ENCODE results near the gene YPEL1. TPM values are rescaled to one million over a fixed set of nuclear protein-coding genes. Genes with fewer than 3 reads are reported as not detected.

Gene YPEL1
- total RNA-seq, 2 experiments from 2014 or later = 18.2 to 18.8 TPM

DNA sequence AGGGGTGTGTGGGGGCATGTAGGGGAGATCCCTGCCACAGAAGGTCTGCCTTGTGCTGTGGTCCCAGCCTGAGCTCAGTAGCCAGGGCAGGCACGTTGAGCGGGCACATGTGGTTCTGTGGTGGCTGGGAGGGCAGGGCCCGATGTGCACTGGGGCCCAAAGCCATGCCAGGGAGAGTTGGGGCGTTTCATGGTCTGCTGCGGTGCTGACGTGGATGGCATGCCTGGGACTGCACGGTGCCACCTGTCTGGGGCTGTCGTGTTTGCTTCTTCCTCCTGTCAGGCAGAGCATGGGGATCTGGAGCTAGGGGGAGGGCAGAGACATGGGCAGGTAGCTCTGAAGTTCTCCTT, 50.5 kb downstream of the YPEL1 start:
- ChIA-PET CTCF (ENCODE audit: unreplicated experiment) (no interaction called here), POLR2A (interaction anchor here (0.6 kb wide), 1 partner anchor 12 kb away, joined by 3 read pairs; no protein-coding TSS in a partner anchor)
- intact Hi-C loops (cut with micrococcal nuclease; ENCODE audit: unreplicated experiment) = no loop called here
- no peak for DNase-seq (ENCODE audit: low spot score)
- Histone ChIP-seq H3K27ac (ENCODE audit: low read depth, low read length, poor library complexity, severe bottlenecking) (no peak overlapping the region), H3K9me2 (ENCODE audit: insufficient read depth, low read length) (no peaks in the 10 kb centered on the region), H3K4me1 (ENCODE audit: insufficient read depth, low read length, poor library complexity, severe bottlenecking) (no peaks in the 10 kb centered on the region), H3K36me3 (ENCODE audit: insufficient read depth, low read length) (peaks cover 83% of the 10 kb centered on the region), H3K9me3 (ENCODE audit: low read length) (no peaks in the 10 kb centered on the region), H2AFZ (ENCODE audit: low read length) (no peak overlapping the region), H4K20me1 (ENCODE audit: insufficient read depth, low read length) (no peaks in the 10 kb centered on the region), H3K79me2 (ENCODE audit: insufficient read depth, low read depth, low read length) (no peaks in the 10 kb centered on the region), H3K4me3 (ENCODE audit: low read depth, low read length, poor library complexity, severe bottlenecking) (no peak overlapping the region), H3K4me2 (ENCODE audit: low read length) (no peak overlapping the region)
- no TSS peak for BruUV-seq (replicated peaks)
- TF ChIP-seq, protein P1, sequence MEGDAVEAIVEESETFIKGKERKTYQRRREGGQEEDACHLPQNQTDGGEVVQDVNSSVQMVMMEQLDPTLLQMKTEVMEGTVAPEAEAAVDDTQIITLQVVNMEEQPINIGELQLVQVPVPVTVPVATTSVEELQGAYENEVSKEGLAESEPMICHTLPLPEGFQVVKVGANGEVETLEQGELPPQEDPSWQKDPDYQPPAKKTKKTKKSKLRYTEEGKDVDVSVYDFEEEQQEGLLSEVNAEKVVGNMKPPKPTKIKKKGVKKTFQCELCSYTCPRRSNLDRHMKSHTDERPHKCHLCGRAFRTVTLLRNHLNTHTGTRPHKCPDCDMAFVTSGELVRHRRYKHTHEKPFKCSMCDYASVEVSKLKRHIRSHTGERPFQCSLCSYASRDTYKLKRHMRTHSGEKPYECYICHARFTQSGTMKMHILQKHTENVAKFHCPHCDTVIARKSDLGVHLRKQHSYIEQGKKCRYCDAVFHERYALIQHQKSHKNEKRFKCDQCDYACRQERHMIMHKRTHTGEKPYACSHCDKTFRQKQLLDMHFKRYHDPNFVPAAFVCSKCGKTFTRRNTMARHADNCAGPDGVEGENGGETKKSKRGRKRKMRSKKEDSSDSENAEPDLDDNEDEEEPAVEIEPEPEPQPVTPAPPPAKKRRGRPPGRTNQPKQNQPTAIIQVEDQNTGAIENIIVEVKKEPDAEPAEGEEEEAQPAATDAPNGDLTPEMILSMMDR (conservative IDR thresholded peaks at IDR 0.05; ENCODE audit: low read length) = no peak
- TF ChIP-seq EZH2phosphoT487 (IDR thresholded peaks at IDR 0.05; ENCODE audit: borderline replicate concordance, low read depth, low read length) = no peak

DNA sequence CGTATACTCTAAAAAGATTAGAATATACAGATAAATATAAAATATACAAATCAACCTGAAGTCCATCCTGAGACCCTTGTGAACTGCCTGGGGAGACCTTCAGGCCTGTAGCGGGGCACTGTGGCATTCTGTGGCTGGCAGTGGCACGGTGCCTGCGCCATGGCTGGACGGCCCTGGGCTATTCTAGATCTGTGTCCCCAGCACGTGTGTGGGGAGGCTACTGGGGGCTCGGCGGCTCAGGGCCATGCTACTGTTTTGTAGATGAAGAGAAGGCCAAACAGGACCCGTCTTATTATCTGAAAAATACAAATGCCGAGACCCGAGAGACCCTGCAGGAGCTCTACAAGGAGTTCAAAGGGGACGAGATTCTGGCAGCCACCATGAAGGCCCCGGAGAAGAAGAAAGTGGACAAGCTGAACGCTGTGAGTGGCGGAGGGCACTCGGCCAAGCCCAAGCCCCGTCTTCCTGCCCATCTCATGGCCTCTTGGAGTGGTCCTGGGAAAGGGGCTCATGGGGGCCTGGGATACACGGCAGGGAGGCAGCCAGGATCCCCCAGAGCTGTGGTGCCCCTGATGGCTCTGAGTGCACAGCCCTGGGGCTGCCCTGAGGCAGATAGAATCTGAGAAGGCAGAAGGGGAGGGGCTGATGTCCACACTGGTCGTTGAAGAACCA, 51.0 kb downstream of the YPEL1 start:
- ChIA-PET POLR2A (no interaction called here), CTCF (ENCODE audit: unreplicated experiment) (no interaction called here)
- peaks cover 81% of the 10 kb centered on the region for H3K36me3 ChIP-seq (ENCODE audit: insufficient read depth, low read length)
- H3K9me3 ChIP-seq (ENCODE audit: low read length) = no peaks in the 10 kb centered on the region
- H3K79me2 ChIP-seq (ENCODE audit: insufficient read depth, low read depth, low read length) = no peaks in the 10 kb centered on the region
- H3K9me2 ChIP-seq (ENCODE audit: insufficient read depth, low read length) = no peaks in the 10 kb centered on the region
- no peak overlapping the region for H3K4me3 ChIP-seq (ENCODE audit: low read depth, low read length, poor library complexity, severe bottlenecking)
- intact Hi-C loops (cut with micrococcal nuclease; ENCODE audit: unreplicated experiment) = no loop called here
- no peaks in the 10 kb centered on the region for H3K4me1 ChIP-seq (ENCODE audit: insufficient read depth, low read length, poor library complexity, severe bottlenecking)
- no peak overlapping the region for H3K27ac ChIP-seq (ENCODE audit: low read depth, low read length, poor library complexity, severe bottlenecking)
- no peak overlapping the region for H2AFZ ChIP-seq (ENCODE audit: low read length)
- no peak for DNase-seq (ENCODE audit: low spot score)
- BruUV-seq (replicated peaks) = no TSS peak
- TF ChIP-seq, protein P1 (conservative IDR thresholded peaks at IDR 0.05; ENCODE audit: low read length) = no peak
- no peak for TF ChIP-seq EZH2phosphoT487 (IDR thresholded peaks at IDR 0.05; ENCODE audit: borderline replicate concordance, low read depth, low read length)
- no peak overlapping the region for H3K4me2 ChIP-seq (ENCODE audit: low read length)
- no peaks in the 10 kb centered on the region for H4K20me1 ChIP-seq (ENCODE audit: insufficient read depth, low read length)

DNA sequence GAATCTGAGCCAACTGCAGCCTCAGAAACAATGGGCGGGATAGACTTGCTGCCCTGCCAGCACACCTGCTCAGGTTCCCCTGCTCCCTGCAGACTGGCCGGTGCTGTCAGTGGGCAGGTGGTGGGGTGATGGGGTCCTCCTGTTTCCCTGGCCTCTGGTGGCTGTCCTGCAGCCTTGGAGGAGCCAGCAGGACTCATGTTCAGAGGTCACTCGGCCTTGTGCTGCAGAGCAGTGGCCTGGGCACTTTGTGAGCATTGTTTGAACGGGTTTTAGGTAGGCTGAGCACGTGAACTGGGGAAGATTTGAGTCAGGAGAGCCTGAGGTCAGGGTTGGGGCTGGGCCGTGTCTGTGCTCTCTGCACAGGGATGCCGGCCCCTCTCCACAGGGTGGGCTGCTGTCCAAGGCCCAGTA, 52.2 kb downstream of the YPEL1 start:
- no TSS peak for BruUV-seq (replicated peaks)
- TF ChIP-seq EZH2phosphoT487 (IDR thresholded peaks at IDR 0.05; ENCODE audit: borderline replicate concordance, low read depth, low read length) = no peak
- TF ChIP-seq, protein P1 (conservative IDR thresholded peaks at IDR 0.05; ENCODE audit: low read length) = no peak
- H3K79me2 ChIP-seq (ENCODE audit: insufficient read depth, low read depth, low read length) = no peaks in the 10 kb centered on the region
- no peak overlapping the region for H3K4me2 ChIP-seq (ENCODE audit: low read length)
- no peaks in the 10 kb centered on the region for H3K4me1 ChIP-seq (ENCODE audit: insufficient read depth, low read length, poor library complexity, severe bottlenecking)
- H3K27ac ChIP-seq (ENCODE audit: low read depth, low read length, poor library complexity, severe bottlenecking) = no peak overlapping the region
- no peak overlapping the region for H3K4me3 ChIP-seq (ENCODE audit: low read depth, low read length, poor library complexity, severe bottlenecking)
- H3K36me3 ChIP-seq (ENCODE audit: insufficient read depth, low read length) = peaks cover 69% of the 10 kb centered on the region
- intact Hi-C loops (cut with micrococcal nuclease; ENCODE audit: unreplicated experiment) = no loop called here
- CTCF ChIA-PET (ENCODE audit: unreplicated experiment) = no interaction called here
- no peaks in the 10 kb centered on the region for H4K20me1 ChIP-seq (ENCODE audit: insufficient read depth, low read length)
- H3K9me3 ChIP-seq (ENCODE audit: low read length) = no peaks in the 10 kb centered on the region
- no peaks in the 10 kb centered on the region for H3K9me2 ChIP-seq (ENCODE audit: insufficient read depth, low read length)
- POLR2A ChIA-PET = no interaction called here
- H2AFZ ChIP-seq (ENCODE audit: low read length) = no peak overlapping the region
- no peak for DNase-seq (ENCODE audit: low spot score)
